GM23338 (cell line): Measurements from ENCODE around the gene ZNF532. TPM values are rescaled to one million over a fixed set of nuclear protein-coding genes. Genes with fewer than 3 reads are reported as not detected.

Experiments used
- ATAC-seq: fragments of 200-7000 bp; cut with Tn5 transposase; 3 replicates; pipeline ENCODE4 v1.9.1; 2020
- DNase-seq: peaks from one replicate; pipeline ENCODE4 v3.0.0-alpha.2; 2015; ENCODE audit warnings: low spot score
- H2AFZ ChIP-seq: fragments of 200-600 bp; sonication (generic); 2 replicates; pipeline ENCODE4 v1.8.0; 2016; ENCODE audit warnings: antibody characterized with exemption, mild to moderate bottlenecking, moderate library complexity
- H3F3A ChIP-seq: fragments of 200-600 bp; sonication (generic); replicated peaks from 2 replicates; pipeline ENCODE4 v1.8.0; 2017; ENCODE audit warnings: antibody characterized with exemption, mixed run types, low read depth
- H3K27ac ChIP-seq: fragments of 200-600 bp; sonication (generic); 2 replicates; pipeline ENCODE4 v1.6.1; 2016; ENCODE audit warnings: low read depth
- H3K27me3 ChIP-seq: fragments of 200-600 bp; sonication (generic); 2 replicates; pipeline ENCODE4 v1.8.0; 2016; ENCODE audit warnings: mild to moderate bottlenecking, mixed run types, moderate library complexity; ENCODE audit not compliant: insufficient read depth
- H3K36me3 ChIP-seq: fragments of 200-600 bp; sonication (generic); 2 replicates; pipeline ENCODE4 v1.8.0; 2016; ENCODE audit warnings: mild to moderate bottlenecking; ENCODE audit not compliant: insufficient read depth
- H3K4me1 ChIP-seq: fragments of 200-600 bp; sonication (generic); 2 replicates; pipeline ENCODE4 v1.8.0; 2016; ENCODE audit warnings: mild to moderate bottlenecking, moderate library complexity; ENCODE audit not compliant: insufficient read depth
- H3K4me2 ChIP-seq: fragments of 200-600 bp; sonication (generic); 2 replicates; pipeline ENCODE4 v1.7.1; 2017; ENCODE audit warnings: mixed run types
- H3K4me3 ChIP-seq: fragments of 200-600 bp; sonication (generic); 2 replicates; pipeline ENCODE4 v1.6.1; 2016; ENCODE audit warnings: mixed run types
- H3K79me2 ChIP-seq: fragments of 200-600 bp; sonication (generic); replicated peaks from 2 replicates; pipeline ENCODE4 v1.8.0; 2017; ENCODE audit warnings: mild to moderate bottlenecking; ENCODE audit not compliant: insufficient read depth
- H3K9me2 ChIP-seq: fragments of 200-600 bp; sonication (generic); 2 replicates; pipeline ENCODE4 v1.8.0; 2017; ENCODE audit not compliant: insufficient read depth
- H4K20me1 ChIP-seq: fragments of 200-600 bp; sonication (generic); replicated peaks from 2 replicates; pipeline ENCODE4 v1.8.0; 2017; ENCODE audit warnings: mild to moderate bottlenecking; ENCODE audit not compliant: insufficient read depth
- H3K27ac Mint-ChIP-seq: 2 replicates; pipeline ENCODE4 v1.8.0; 2020; ENCODE audit warnings: inconsistent platforms, mild to moderate bottlenecking, moderate library complexity, mixed read lengths
- H3K27me3 Mint-ChIP-seq: 3 replicates; pipeline ENCODE4 v1.8.0; 2022; ENCODE audit warnings: low read depth, mild to moderate bottlenecking, moderate library complexity, mixed read lengths, inconsistent platforms; ENCODE audit not compliant: insufficient read depth, poor library complexity
- H3K36me3 Mint-ChIP-seq: 3 replicates; pipeline ENCODE4 v1.8.0; 2021; ENCODE audit warnings: low read depth, mild to moderate bottlenecking, inconsistent platforms, moderate library complexity, mixed read lengths
- H3K4me1 Mint-ChIP-seq: 3 replicates; pipeline ENCODE4 v1.8.0; 2020; ENCODE audit warnings: mild to moderate bottlenecking, inconsistent platforms, mixed read lengths
- H3K4me3 Mint-ChIP-seq: 3 replicates; pipeline ENCODE4 v1.8.0; 2021; ENCODE audit warnings: moderate library complexity, mild to moderate bottlenecking, inconsistent platforms, mixed read lengths
- H3K9me3 Mint-ChIP-seq: 3 replicates; pipeline ENCODE4 v1.8.0; 2020; ENCODE audit warnings: moderate library complexity, mild to moderate bottlenecking, inconsistent platforms, mixed read lengths
- CREB1 ChIP-seq: fragments of 250-450 bp; sonication (Bioruptor Pico); IDR thresholded peaks from 2 replicates; pipeline ENCODE4 v1.5.0; 2020; ENCODE audit warnings: low read depth, mild to moderate bottlenecking, moderate library complexity
- ETS1 ChIP-seq: IDR thresholded peaks from 2 replicates; pipeline ENCODE4 v1.6.1; 2016; ENCODE audit warnings: antibody characterized with exemption
- EZH2 ChIP-seq: fragments of 200-600 bp; sonication (generic); IDR thresholded peaks from one replicate; pipeline ENCODE4 v1.8.0; 2017; ENCODE audit warnings: antibody characterized with exemption, mild to moderate bottlenecking, low read depth; ENCODE audit not compliant: unreplicated experiment
- EZH2phosphoT487 ChIP-seq: fragments of 200-600 bp; sonication (generic); IDR thresholded peaks from one replicate; pipeline ENCODE4 v1.8.1; 2018; ENCODE audit warnings: antibody characterized with exemption; ENCODE audit not compliant: unreplicated experiment
- JUNB ChIP-seq: IDR thresholded peaks from one replicate; pipeline ENCODE4 v1.6.1; 2016; ENCODE audit warnings: antibody characterized with exemption; ENCODE audit not compliant: unreplicated experiment
- NANOG ChIP-seq: IDR thresholded peaks from 2 replicates; pipeline ENCODE4 v1.6.1; 2016; ENCODE audit warnings: antibody characterized with exemption, borderline replicate concordance
- POLR2AphosphoS5 ChIP-seq: IDR thresholded peaks from 2 replicates; pipeline ENCODE4 v1.6.1; 2016; ENCODE audit warnings: antibody characterized with exemption, low read depth
- STAT1 ChIP-seq: IDR thresholded peaks from one replicate; pipeline ENCODE4 v1.6.1; 2016; ENCODE audit warnings: antibody characterized with exemption; ENCODE audit not compliant: unreplicated experiment
- ZNF114 ChIP-seq: fragments of 250-450 bp; sonication (Bioruptor Pico); IDR thresholded peaks from 2 replicates; pipeline ENCODE4 v1.5.0; 2020; ENCODE audit warnings: mild to moderate bottlenecking, moderate library complexity
- ZNF331 ChIP-seq: fragments of 250-450 bp; sonication (Bioruptor Pico); IDR thresholded peaks from 2 replicates; pipeline ENCODE4 v1.5.0; 2020; ENCODE audit warnings: low read depth, mild to moderate bottlenecking, moderate library complexity
- polyA plus RNA-seq: library from polyadenylated mRNA; unstranded; fragments of >200 nt; fragmentation: Nextera tagmentation; extraction: Ambion mirVana; gene quantifications from 2 replicates; pipeline ENCODE4 v1.2.1, GENCODE V29; 2016
- total RNA-seq: library from RNA; depleted of rRNA; stranded (reverse); fragments of >200 nt; shearing (Covaris generic); gene quantifications from 2 replicates; pipeline ENCODE4 v1.2.3, GENCODE V29; 2014
- TF ChIP-seq, protein P1 (sequence below), 2 experiments: fragments of 200-600 bp in 1 of 2; sonication (generic) in 1 of 2; conservative IDR thresholded peaks; 2 replicates each; pipeline versions ENCODE4 v1.5.1 to v1.6.1; 2016 to 2017; ENCODE audit warnings: antibody characterized with exemption in 2 of 2, low read depth in 2 of 2, mild to moderate bottlenecking in 2 of 2, moderate library complexity in 1 of 2
- TF ChIP-seq, protein P2 (sequence below): fragments of 250-450 bp; sonication (Bioruptor Pico); IDR thresholded peaks from 2 replicates; pipeline ENCODE4 v1.5.0; 2020; ENCODE audit warnings: mild to moderate bottlenecking, moderate library complexity
- TF ChIP-seq, protein P3 (sequence below): IDR thresholded peaks from one replicate; pipeline ENCODE4 v1.6.1; 2018; ENCODE audit warnings: antibody characterized with exemption; ENCODE audit not compliant: unreplicated experiment

Gene ZNF532
- total and polyA plus RNA-seq, 2 experiments from 2014 or later, result 51.5 to 225 TPM

DNA sequence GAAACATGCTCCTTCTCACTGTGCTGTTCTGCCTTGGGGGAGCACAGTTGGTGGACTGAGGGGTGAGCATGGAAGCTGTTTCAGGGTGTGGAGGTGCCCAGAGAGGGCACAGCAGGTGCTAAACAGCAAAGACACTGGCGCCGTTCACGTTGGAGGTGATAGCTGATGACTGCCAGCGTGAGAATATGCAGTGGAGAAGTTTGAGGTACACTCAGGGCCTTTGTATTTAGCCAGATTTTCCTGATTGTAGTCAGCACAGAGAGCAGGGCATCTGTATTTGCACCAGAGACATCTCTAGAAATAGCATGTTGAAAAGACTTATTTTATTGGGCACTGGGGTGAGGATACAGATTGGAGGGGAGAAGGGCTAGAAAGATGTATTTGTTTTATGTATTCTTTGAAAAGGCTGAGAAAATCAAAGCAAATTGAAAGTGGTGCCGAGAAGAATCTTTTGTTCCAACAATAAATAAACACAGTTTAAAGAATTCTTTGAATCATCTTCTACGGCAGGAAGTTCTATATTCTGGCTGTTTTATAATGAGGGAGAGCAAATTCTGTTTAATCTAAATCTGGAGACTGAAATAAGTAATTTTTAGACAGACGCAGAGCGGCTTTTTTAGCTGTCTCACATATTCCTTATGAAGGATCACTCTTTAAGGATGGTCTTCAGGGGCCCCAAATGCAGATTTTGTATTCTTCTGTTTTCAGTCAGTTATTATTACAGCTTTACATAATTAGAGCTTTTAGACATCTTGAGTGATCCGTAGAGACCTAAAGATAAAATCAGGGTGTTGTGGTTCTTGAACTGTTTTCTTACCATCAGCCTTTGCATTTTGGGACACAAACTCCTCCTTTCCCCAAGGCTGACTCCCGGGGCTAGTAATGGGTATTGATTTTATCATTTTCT lies 7.1 kb downstream of the ZNF532 start:
- peaks cover 57% of the 10 kb centered on the region for H3K36me3 ChIP-seq
- H3K27me3 ChIP-seq, result no peaks in the 10 kb centered on the region
- peaks cover 36% of the 10 kb centered on the region for H4K20me1 ChIP-seq
- Mint-ChIP-seq H3K4me3 (no peak overlapping the region), H3K27me3 (peaks cover 10% of the 10 kb centered on the region), H3K9me3 (peaks cover 9% of the 10 kb centered on the region), H3K36me3 (peaks cover 100% of the 10 kb centered on the region), H3K4me1 (peaks cover 69% of the 10 kb centered on the region), H3K27ac (peak overlapping the region; percentile 77)
- H3K27ac ChIP-seq, result peak overlapping the region; percentile 67
- H3F3A ChIP-seq, result 0 out of 2 replicates have a peak, but pooled peaks cover 6% of the 10 kb centered on the region
- TF ChIP-seq ETS1, result no peak
- no peak for TF ChIP-seq ZNF331
- no peak for TF ChIP-seq CREB1 (CRISPR knock-in tag)
- TF ChIP-seq, protein P1, sequence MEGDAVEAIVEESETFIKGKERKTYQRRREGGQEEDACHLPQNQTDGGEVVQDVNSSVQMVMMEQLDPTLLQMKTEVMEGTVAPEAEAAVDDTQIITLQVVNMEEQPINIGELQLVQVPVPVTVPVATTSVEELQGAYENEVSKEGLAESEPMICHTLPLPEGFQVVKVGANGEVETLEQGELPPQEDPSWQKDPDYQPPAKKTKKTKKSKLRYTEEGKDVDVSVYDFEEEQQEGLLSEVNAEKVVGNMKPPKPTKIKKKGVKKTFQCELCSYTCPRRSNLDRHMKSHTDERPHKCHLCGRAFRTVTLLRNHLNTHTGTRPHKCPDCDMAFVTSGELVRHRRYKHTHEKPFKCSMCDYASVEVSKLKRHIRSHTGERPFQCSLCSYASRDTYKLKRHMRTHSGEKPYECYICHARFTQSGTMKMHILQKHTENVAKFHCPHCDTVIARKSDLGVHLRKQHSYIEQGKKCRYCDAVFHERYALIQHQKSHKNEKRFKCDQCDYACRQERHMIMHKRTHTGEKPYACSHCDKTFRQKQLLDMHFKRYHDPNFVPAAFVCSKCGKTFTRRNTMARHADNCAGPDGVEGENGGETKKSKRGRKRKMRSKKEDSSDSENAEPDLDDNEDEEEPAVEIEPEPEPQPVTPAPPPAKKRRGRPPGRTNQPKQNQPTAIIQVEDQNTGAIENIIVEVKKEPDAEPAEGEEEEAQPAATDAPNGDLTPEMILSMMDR (conservative IDR thresholded peaks at IDR 0.05; ENCODE audit: low read depth in 2 of 2), result no peak
- no peak for TF ChIP-seq ZNF114 (CRISPR knock-in tag)
- no peak for TF ChIP-seq NANOG
- TF ChIP-seq EZH2, result no peak
- no peak for TF ChIP-seq STAT1
- TF ChIP-seq, protein P2, sequence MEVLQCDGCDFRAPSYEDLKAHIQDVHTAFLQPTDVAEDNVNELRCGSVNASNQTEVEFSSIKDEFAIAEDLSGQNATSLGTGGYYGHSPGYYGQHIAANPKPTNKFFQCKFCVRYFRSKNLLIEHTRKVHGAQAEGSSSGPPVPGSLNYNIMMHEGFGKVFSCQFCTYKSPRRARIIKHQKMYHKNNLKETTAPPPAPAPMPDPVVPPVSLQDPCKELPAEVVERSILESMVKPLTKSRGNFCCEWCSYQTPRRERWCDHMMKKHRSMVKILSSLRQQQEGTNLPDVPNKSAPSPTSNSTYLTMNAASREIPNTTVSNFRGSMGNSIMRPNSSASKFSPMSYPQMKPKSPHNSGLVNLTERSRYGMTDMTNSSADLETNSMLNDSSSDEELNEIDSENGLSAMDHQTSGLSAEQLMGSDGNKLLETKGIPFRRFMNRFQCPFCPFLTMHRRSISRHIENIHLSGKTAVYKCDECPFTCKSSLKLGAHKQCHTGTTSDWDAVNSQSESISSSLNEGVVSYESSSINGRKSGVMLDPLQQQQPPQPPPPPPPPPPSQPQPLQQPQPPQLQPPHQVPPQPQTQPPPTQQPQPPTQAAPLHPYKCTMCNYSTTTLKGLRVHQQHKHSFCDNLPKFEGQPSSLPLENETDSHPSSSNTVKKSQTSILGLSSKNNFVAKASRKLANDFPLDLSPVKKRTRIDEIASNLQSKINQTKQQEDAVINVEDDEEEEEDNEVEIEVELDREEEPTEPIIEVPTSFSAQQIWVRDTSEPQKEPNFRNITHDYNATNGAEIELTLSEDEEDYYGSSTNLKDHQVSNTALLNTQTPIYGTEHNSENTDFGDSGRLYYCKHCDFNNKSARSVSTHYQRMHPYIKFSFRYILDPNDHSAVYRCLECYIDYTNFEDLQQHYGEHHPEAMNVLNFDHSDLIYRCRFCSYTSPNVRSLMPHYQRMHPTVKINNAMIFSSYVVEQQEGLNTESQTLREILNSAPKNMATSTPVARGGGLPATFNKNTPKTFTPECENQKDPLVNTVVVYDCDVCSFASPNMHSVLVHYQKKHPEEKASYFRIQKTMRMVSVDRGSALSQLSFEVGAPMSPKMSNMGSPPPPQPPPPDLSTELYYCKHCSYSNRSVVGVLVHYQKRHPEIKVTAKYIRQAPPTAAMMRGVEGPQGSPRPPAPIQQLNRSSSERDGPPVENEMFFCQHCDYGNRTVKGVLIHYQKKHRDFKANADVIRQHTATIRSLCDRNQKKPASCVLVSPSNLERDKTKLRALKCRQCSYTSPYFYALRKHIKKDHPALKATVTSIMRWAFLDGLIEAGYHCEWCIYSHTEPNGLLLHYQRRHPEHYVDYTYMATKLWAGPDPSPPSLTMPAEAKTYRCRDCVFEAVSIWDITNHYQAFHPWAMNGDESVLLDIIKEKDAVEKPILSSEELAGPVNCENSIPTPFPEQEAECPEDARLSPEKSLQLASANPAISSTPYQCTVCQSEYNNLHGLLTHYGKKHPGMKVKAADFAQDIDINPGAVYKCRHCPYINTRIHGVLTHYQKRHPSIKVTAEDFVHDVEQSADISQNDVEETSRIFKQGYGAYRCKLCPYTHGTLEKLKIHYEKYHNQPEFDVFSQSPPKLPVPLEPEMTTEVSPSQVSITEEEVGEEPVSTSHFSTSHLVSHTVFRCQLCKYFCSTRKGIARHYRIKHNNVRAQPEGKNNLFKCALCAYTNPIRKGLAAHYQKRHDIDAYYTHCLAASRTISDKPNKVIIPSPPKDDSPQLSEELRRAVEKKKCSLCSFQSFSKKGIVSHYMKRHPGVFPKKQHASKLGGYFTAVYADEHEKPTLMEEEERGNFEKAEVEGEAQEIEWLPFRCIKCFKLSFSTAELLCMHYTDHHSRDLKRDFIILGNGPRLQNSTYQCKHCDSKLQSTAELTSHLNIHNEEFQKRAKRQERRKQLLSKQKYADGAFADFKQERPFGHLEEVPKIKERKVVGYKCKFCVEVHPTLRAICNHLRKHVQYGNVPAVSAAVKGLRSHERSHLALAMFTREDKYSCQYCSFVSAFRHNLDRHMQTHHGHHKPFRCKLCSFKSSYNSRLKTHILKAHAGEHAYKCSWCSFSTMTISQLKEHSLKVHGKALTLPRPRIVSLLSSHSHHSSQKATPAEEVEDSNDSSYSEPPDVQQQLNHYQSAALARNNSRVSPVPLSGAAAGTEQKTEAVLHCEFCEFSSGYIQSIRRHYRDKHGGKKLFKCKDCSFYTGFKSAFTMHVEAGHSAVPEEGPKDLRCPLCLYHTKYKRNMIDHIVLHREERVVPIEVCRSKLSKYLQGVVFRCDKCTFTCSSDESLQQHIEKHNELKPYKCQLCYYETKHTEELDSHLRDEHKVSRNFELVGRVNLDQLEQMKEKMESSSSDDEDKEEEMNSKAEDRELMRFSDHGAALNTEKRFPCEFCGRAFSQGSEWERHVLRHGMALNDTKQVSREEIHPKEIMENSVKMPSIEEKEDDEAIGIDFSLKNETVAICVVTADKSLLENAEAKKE, result no peak
- TF ChIP-seq JUNB, result no peak
- no peak for TF ChIP-seq POLR2AphosphoS5
- TF ChIP-seq EZH2phosphoT487, result no peak
- TF ChIP-seq, protein P3, sequence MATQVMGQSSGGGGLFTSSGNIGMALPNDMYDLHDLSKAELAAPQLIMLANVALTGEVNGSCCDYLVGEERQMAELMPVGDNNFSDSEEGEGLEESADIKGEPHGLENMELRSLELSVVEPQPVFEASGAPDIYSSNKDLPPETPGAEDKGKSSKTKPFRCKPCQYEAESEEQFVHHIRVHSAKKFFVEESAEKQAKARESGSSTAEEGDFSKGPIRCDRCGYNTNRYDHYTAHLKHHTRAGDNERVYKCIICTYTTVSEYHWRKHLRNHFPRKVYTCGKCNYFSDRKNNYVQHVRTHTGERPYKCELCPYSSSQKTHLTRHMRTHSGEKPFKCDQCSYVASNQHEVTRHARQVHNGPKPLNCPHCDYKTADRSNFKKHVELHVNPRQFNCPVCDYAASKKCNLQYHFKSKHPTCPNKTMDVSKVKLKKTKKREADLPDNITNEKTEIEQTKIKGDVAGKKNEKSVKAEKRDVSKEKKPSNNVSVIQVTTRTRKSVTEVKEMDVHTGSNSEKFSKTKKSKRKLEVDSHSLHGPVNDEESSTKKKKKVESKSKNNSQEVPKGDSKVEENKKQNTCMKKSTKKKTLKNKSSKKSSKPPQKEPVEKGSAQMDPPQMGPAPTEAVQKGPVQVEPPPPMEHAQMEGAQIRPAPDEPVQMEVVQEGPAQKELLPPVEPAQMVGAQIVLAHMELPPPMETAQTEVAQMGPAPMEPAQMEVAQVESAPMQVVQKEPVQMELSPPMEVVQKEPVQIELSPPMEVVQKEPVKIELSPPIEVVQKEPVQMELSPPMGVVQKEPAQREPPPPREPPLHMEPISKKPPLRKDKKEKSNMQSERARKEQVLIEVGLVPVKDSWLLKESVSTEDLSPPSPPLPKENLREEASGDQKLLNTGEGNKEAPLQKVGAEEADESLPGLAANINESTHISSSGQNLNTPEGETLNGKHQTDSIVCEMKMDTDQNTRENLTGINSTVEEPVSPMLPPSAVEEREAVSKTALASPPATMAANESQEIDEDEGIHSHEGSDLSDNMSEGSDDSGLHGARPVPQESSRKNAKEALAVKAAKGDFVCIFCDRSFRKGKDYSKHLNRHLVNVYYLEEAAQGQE, result no peak
- no peak overlapping the region for H2AFZ ChIP-seq
- ATAC-seq, result no peak
- no peaks in the 10 kb centered on the region for H3K9me2 ChIP-seq
- peaks cover 100% of the 10 kb centered on the region for H3K79me2 ChIP-seq
- no peak overlapping the region for H3K4me3 ChIP-seq
- DNase-seq, result no peak
- peaks cover 43% of the 10 kb centered on the region for H3K4me1 ChIP-seq
- no peak overlapping the region for H3K4me2 ChIP-seq
